Hematopoietic multipotent progenitor cell treated with erythropoietin and hydrocortisone succinate and interleukin-3 and kit ligand, for 17 days (in vitro differentiated cells): ENCODE data around the gene SFT2D3.

Experiments
- DNase-seq: peaks from one replicate; pipeline ENCODE4 v3.0.0-alpha.2; 2015; ENCODE audit warnings: low spot score

SFT2D3 gene

GRCh38 chr2:127707890-127708648, 6.8 kb downstream of the SFT2D3 start:
- no peak for DNase-seq

DNA sequence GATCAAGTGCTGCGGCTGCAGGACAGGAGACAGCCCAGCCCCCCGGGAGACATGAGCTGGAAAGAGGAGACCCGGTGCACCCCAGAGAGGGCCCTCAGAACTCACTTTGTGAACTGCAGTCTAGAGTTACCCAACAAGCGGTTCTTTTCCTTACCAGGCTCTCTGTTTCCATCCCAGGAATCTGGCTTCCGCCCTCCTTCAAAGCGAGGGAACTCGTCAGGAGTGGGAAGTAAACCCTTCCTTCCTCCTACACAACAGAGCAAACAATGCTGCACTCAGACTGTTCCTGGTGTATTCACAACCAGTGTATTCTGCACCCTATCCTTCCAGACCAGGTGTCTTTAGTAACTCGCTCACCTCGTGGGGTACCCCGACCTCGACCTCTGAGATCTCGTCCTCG, 8.0 kb downstream of the SFT2D3 start:
- no peak for DNase-seq

- no peak for DNase-seq
Observed at GRCh38 chr2:127712999-127713398, 11.7 kb downstream of the SFT2D3 start.

GRCh38 chr2:127713562-127713961, 12.3 kb downstream of the SFT2D3 start:
- DNase-seq: no peak

GRCh38 chr2:127715778-127716449, 14.6 kb downstream of the SFT2D3 start:
- DNase-seq: no peak

DNA sequence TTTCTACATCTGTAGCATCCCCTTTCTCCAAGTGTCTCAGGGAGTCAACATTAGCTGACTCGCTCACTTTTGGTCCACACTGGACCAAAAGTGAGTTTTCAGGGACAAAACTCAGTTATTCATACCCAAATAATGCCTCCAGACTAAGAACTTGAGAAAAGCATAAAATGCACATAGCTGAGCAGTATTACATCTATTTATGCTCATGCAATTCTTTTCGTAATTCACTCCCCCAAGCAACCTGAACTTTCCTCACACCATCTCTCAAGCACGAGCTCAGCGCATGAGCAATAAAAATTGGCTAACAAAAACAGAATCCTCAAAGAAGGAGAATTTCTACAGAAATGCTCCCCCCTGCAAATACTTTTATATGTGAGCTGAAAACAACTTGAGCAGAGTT, 17.0 kb downstream of the SFT2D3 start:
- no peak for DNase-seq

DNA sequence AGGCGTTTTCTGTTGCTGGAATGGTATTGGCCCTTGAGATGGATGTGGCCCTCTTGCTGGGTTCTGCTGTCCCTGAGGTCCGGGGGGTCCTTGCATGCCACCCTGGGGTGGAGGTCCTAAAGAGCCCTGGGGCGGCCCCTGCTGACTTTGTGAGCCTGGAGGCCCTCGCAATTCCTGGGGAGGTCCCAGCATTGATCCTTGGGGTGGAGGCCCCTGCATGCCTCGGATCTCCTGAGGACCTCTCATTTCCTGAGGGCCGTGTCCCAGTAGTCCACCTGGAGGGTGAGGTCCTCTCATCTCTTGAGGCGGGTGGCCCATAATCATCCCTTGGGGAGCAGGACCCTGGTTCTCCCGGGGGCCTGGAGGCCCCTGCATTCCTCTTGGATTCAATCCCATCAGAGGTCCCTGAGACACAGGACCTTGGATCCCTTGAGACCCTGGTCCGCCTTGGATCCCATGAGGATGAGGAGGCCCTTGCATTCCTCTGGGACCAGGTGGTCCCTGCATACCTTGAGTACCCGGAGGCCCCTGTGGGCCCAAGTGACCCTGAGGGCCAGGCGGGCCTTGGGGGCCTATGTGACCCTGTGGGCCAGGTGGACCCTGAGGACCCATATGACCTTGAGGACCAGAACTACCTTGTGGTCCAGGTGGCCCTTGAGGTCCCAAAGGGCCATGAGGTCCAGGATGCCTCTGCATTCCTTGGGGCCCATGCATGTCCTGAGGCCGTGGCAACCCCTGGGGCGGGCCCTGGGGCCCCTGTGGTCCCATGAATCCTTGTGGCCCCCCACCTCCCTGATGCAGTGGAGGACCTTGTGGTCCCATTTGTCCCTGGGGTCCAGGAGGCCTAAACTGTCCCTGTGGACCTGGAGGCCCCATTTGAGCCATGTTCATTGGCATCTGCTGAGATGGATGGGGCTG, 18.3 kb downstream of the SFT2D3 start:
- DNase-seq: no peak

GRCh38 chr2:127721311-127721977, 20.1 kb downstream of the SFT2D3 start:
- no peak for DNase-seq

- DNase-seq: no peak
Observed at GRCh38 chr2:127721978-127722355, 20.7 kb downstream of the SFT2D3 start.

GRCh38 chr2:127722807-127723206, 21.5 kb downstream of the SFT2D3 start:
- no peak for DNase-seq

GRCh38 chr2:127726158-127726880, 25.0 kb downstream of the SFT2D3 start:
- DNase-seq: no peak

DNA sequence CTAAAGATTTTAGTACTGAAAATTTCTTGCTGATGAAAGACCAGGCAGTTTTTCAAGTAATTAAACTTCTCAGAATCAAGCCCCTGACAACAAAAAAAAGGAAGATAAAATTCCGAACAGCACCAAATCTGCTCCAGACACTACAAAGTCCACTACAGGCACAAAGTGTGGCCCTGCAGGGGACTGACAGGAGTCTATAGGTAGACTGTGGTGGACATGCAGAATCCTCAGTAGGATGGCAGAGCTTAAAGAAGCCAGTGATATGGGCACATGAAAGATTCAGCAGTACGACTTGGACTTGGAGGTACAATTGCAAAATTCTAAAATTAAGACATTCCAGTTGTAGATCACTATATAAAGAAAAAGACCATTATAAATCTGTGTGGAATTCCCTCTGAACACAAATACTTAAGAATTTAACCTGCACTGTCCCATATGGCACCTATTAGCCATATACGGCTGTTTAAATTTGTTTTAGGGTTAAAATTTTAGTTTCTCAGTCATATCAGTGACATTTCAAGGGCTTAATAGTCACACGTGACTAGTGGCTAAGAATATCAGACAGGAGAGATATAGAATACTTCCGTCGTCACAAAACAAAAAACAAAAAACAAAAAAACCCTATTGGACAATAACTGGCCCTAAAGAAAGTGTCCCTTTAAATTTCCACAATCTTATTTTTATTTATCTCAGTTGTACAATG, 32.0 kb downstream of the SFT2D3 start:
- DNase-seq: no peak

GRCh38 chr2:127733816-127734537, 32.7 kb downstream of the SFT2D3 start:
- no peak for DNase-seq

GRCh38 chr2:127735044-127735443, 33.7 kb downstream of the SFT2D3 start:
- DNase-seq: no peak

GRCh38 chr2:127735537-127736399, 34.5 kb downstream of the SFT2D3 start:
- DNase-seq: no peak

DNA sequence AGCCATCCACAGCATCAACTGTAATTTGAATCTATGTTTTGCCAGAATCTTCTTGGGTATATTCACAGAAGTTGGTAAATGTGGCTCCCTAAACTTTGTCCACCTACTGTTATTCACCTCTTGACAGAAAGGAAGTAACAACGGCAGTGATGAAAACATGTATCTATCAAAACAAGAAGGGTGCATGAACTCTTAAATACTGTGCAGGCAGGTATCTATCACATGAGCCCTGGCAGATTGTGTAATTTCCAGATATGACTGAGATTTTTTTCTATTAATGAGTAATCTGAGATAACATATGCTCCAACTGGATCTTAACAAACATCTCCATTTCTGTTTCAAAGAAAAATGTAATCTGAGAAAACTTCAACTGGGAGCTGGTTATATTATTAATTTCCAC, 36.6 kb downstream of the SFT2D3 start:
- no peak for DNase-seq

- DNase-seq: no peak
Observed at GRCh38 chr2:127739800-127740199, 38.5 kb downstream of the SFT2D3 start.

GRCh38 chr2:127740665-127741288, 39.5 kb downstream of the SFT2D3 start:
- no peak for DNase-seq
